Heart left ventricle (tissue), 16 donors: Measurements from ENCODE around the gene PGGHG. TPM values are rescaled to one million over a fixed set of nuclear protein-coding genes. Genes with fewer than 3 reads are reported as not detected.
"Not testable (repeated sequence)": the region's sequence is repeated elsewhere in the genome, so short reads cannot be mapped to it uniquely, and the experiment has no call there.

ENCODE experiments used
- ATAC-seq, 4 donors: fragments of 200-7000 bp; cut with Tn5 transposase; one replicate each; pipeline ENCODE4 v1.9.1; 2020 to 2022; ENCODE audit warnings: moderate library complexity in 4 of 4, mild to moderate bottlenecking in 3 of 4, moderate number of reproducible peaks in 1 of 4
- DNase-seq, 5 donors: peaks; one replicate each; pipeline ENCODE4 v3.0.0-alpha.2; 2020
- H3K27ac ChIP-seq, 12 donors: fragments of 200-600 bp; sonication (generic) in 4 of 12; one replicate each; pipeline versions ENCODE4 v1.5.0 to v1.8.0; 2016 to 2022; ENCODE audit warnings: mild to moderate bottlenecking in 2 of 12
- H3K27me3 ChIP-seq, 9 donors: fragments of 200-600 bp; sonication (generic) in 2 of 9; one replicate each; pipeline versions ENCODE4 v1.5.1 to v1.8.0; 2016 to 2022; ENCODE audit warnings: mild to moderate bottlenecking in 3 of 9
- H3K36me3 ChIP-seq, 9 donors: fragments of 200-600 bp; sonication (generic) in 2 of 9; one replicate each; pipeline versions ENCODE4 v1.5.0 to v1.8.0; 2018 to 2022; ENCODE audit warnings: mild to moderate bottlenecking in 2 of 9
- H3K4me1 ChIP-seq, 12 donors: fragments of 200-600 bp; sonication (generic) in 4 of 12; one replicate each; pipeline versions ENCODE4 v1.5.0 to v1.8.0; 2016 to 2022; ENCODE audit warnings: mild to moderate bottlenecking in 3 of 12
- H3K4me3 ChIP-seq, 12 donors: fragments of 200-600 bp; sonication (generic) in 4 of 12; one replicate each; pipeline versions ENCODE4 v1.5.0 to v1.8.0; 2017 to 2022; ENCODE audit warnings: mild to moderate bottlenecking in 9 of 12, moderate library complexity in 4 of 12
- H3K9me3 ChIP-seq, 12 donors: fragments of 200-600 bp; sonication (generic) in 4 of 12; one replicate each; pipeline versions ENCODE4 v1.5.0 to v1.8.0; 2016 to 2022; ENCODE audit warnings: mild to moderate bottlenecking in 1 of 12
- POLR2A ChIP-seq, 2 donors: fragments of 450-650 bp; IDR thresholded peaks; one replicate each; pipeline ENCODE4 v1.6.1; 2017; ENCODE audit warnings: antibody characterized with exemption in 2 of 2, mild to moderate bottlenecking in 2 of 2, moderate library complexity in 2 of 2
- WGBS, 4 donors: extraction: QIAGEN DNeasy Blood & Tissue Kit in 2 of 4; methylation state at CpG; one replicate each; pipeline versions ENCODE4 v1.1.5 to v1.1.7; 2013 to 2018; 5-methylcytosine and 5-hydroxymethylcytosine counted together
- intact Hi-C, 10 donors: fragments of 100-400 bp; cut with DNase I; formaldehyde crosslinking; loops; one replicate each; pipeline versions ENCODE4 v1.11.1 to v1.14.2; 2022
- polyA plus RNA-seq, 2 donors: library from polyadenylated mRNA; stranded (reverse); fragments of 200-250 nt; gene quantifications; one replicate each; pipeline ENCODE4 v1.2.3, GENCODE V29; 2013
- total RNA-seq, 9 donors: library from RNA; depleted of rRNA in 2 of 9; stranded (reverse); fragments of >200 nt in 2 of 9; fragmentation: NEBNext Ultra II Directional in 3 of 9; extraction: Animal tissue kit (Norgen Biotek cat#: 25700) in 3 of 9; gene quantifications; one replicate each; pipeline versions ENCODE4 v1.1.0 to v1.2.4, GENCODE V29; 2016 to 2023
- TF ChIP-seq, protein P1 (sequence below), 12 donors: fragments of 200-600 bp; sonication (generic) in 4 of 12; IDR thresholded peaks; one replicate each; pipeline versions ENCODE4 v1.5.0 to v1.8.0; 2018 to 2022; ENCODE audit warnings: antibody characterized with exemption in 12 of 12, mild to moderate bottlenecking in 5 of 12
- donor health status: ischemic (EF 13 %, LVEDD 7.1; RV severe dilation, severe dysfunction).
- donor health status: healthy with polysubstance abuse.
- donor health status: DM: no; HTN: yes; CAD: no.
- donor health status: DM: no; HTN: no; CAD: no.
- donor health status: ischemic (EF 25% LVEDD 6.9; RV normal size, moderate dysfunction).
- donor health status: ischemic (EF 25% LVEDD 5.7; RV mildly dilated, moderate dysfunction).
- donor health status: healthy.
- donor health status: DM: yes; HTN: yes; CAD: no.
- donor health status: ischemic (EF 35%, LVEDD 5.7; RV mildly dilated, moderate dysfunction).
- donor health status: nonischemic (EF 11% LVEDD 7.7; RV severe dilation, severe dysfunction).
- donor health status: DM: yes; HTN: yes; CAD: no.
- donor health status: PGD.
- donor health status: ischemic (EF 29% LVEDD 5.4; RV normal size, mild dysfunction).
- donor health status: nonischemic (EF 23%, LVEDD 6.1; RV moderate dilation, normal function).

The PGGHG gene
- total and polyA plus RNA-seq, 11 donors: 4.5 to 15.7 (median 6.4) TPM

- DNase-seq (peak in 1 of 5 donors; percentile 8), ATAC-seq (no peak)
- intact Hi-C loops: loop anchor here in 1 of 10 donors (5.0 kb wide), 1 partner anchor 37 kb away; no protein-coding TSS in a partner anchor
- 32 to 50% (median 45%) methylated on average over 7 to 9 of the region's 9 CpGs for WGBS, 4 donors
- Histone ChIP-seq H3K36me3 (peaks cover 0 to 20% (median 0%) of the 10 kb centered on the region in 9 donors), H3K27me3 (peaks cover 0 to 22% (median 7%) of the 10 kb centered on the region in 9 donors), H3K9me3 (no peaks in the 10 kb centered on the region), H3K27ac (peak overlapping the region; percentile 85 to 98 (median 92)), H3K4me3 (peak overlapping the region; percentile 28 to 89 (median 72)), H3K4me1 (peaks cover 4 to 44% (median 23%) of the 10 kb centered on the region in 12 donors)
- TF ChIP-seq, protein P1, sequence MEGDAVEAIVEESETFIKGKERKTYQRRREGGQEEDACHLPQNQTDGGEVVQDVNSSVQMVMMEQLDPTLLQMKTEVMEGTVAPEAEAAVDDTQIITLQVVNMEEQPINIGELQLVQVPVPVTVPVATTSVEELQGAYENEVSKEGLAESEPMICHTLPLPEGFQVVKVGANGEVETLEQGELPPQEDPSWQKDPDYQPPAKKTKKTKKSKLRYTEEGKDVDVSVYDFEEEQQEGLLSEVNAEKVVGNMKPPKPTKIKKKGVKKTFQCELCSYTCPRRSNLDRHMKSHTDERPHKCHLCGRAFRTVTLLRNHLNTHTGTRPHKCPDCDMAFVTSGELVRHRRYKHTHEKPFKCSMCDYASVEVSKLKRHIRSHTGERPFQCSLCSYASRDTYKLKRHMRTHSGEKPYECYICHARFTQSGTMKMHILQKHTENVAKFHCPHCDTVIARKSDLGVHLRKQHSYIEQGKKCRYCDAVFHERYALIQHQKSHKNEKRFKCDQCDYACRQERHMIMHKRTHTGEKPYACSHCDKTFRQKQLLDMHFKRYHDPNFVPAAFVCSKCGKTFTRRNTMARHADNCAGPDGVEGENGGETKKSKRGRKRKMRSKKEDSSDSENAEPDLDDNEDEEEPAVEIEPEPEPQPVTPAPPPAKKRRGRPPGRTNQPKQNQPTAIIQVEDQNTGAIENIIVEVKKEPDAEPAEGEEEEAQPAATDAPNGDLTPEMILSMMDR (IDR thresholded peaks at IDR 0.05): no peak
- no peak for TF ChIP-seq POLR2A (IDR thresholded peaks at IDR 0.05)
Observed at GRCh38 chr11:315051-315481, 26.1 kb downstream of the PGGHG start.

GRCh38 chr11:315516-315994 lies 26.6 kb downstream of the PGGHG start:
- TF ChIP-seq POLR2A (IDR thresholded peaks at IDR 0.05): no peak
- TF ChIP-seq, protein P1 (IDR thresholded peaks at IDR 0.05): no peak
- H3K27me3 ChIP-seq: peaks cover 0 to 22% (median 7%) of the 10 kb centered on the region in 9 donors
- H3K36me3 ChIP-seq: peaks cover 0 to 20% (median 0%) of the 10 kb centered on the region in 9 donors
- 0 to 23% (median 21%) methylated on average over 5 to 32 of the region's 32 CpGs for WGBS, 4 donors
- H3K27ac ChIP-seq: peak overlapping the region; percentile 85 to 98 (median 92)
- intact Hi-C loops: loop anchor here in 1 of 10 donors (5.0 kb wide), 1 partner anchor 37 kb away; no protein-coding TSS in a partner anchor
- peaks cover 4 to 44% (median 23%) of the 10 kb centered on the region in 12 donors for H3K4me1 ChIP-seq
- H3K9me3 ChIP-seq: no peaks in the 10 kb centered on the region
- DNase-seq: peak in 3 of 5 donors; percentile 15 to 26 (median 24)
- peak overlapping the region; percentile 28 to 89 (median 72) for H3K4me3 ChIP-seq
- ATAC-seq: no peak

DNA sequence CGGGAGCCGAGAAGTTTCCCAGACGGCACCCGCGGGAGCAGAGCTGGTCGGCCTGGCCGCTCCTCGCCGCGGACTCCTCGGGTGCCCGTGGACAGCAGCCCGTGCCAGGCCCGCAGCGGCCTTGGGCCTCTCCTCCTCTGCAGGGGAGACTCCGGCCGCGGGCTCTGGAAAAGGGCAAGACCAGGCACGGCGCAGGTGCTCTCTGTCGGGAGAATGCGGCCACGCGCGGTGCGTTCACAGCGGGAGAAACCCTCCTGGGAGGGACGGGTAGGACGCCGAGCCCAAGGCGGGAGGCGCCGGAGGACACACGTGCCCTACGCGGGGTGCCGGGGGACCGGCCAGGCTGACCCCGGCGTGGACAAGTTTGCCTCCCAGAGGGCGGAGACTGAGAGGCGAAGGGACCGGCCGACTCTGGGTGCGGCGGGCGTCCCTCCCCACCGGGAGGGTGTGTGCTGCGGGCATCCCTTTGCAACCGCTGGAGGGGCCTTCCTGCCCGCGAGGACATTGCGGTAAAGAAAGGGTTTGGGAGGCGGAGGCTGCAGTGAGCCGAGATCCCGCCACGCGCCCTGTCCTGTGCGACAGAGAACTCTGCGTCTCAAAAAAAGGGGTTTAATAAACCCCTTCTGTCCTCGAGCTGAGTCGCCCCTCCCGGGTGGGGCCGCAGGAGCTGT lies 27.2 kb downstream of the PGGHG start:
- H3K36me3 ChIP-seq: peaks cover 0 to 20% (median 0%) of the 10 kb centered on the region in 9 donors
- 5 to 34% (median 10%) methylated on average over 43 to 64 of the region's 64 CpGs for WGBS, 4 donors
- H3K27ac ChIP-seq: peak overlapping the region; percentile 85 to 98 (median 92)
- H3K9me3 ChIP-seq: no peaks in the 10 kb centered on the region
- H3K4me1 ChIP-seq: peaks cover 4 to 44% (median 23%) of the 10 kb centered on the region in 12 donors
- intact Hi-C loops: loop anchor here in 1 of 10 donors (5.0 kb wide), 1 partner anchor 36 kb away; no protein-coding TSS in a partner anchor
- DNase-seq: peak; percentile 51 to 82 (median 65)
- H3K4me3 ChIP-seq: peak overlapping the region; percentile 28 to 89 (median 72)
- H3K27me3 ChIP-seq: peaks cover 0 to 22% (median 7%) of the 10 kb centered on the region in 9 donors
- peak in 1 of 4 donors; percentile 3 for ATAC-seq
- TF ChIP-seq POLR2A (IDR thresholded peaks at IDR 0.05): peak in 1 of 2 donors; percentile 46
- TF ChIP-seq, protein P1 (IDR thresholded peaks at IDR 0.05): no peak

DNA sequence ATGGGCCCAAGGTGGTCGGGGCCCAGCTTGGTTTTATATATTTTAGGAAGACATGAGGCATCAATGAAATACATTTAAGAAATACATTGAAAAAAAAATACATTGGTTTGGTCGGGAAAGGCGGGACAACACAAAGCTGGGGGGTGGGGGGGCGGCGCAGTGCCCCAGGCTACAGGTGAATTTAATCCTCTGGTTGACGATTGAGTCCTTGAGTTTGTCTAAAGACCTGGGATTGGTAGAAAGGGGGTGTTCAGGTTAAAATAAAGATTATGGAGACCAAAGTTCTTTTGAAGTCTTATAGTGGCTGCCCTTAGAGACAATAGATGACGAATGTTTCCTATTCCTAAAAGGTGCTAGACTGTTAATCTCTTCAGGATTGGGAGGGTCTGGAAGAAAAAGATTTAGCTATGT lies 28.0 kb downstream of the PGGHG start:
- H3K27ac ChIP-seq: peak overlapping the region; percentile 85 to 98 (median 92)
- peaks cover 4 to 42% (median 21%) of the 10 kb centered on the region in 12 donors for H3K4me1 ChIP-seq
- no peak for ATAC-seq
- 32 to 48% (median 44%) methylated on average over 7 of the region's 7 CpGs for WGBS, 4 donors
- peak overlapping the region in 11 of 12 donors; percentile 28 to 89 (median 72) for H3K4me3 ChIP-seq
- H3K27me3 ChIP-seq: peaks cover 0 to 22% (median 7%) of the 10 kb centered on the region in 9 donors
- H3K36me3 ChIP-seq: peaks cover 0 to 20% (median 0%) of the 10 kb centered on the region in 9 donors
- H3K9me3 ChIP-seq: no peaks in the 10 kb centered on the region
- intact Hi-C loops: loop anchor here in 1 of 10 donors (5.0 kb wide), 1 partner anchor 35 kb away; no protein-coding TSS in a partner anchor
- no peak for TF ChIP-seq POLR2A (IDR thresholded peaks at IDR 0.05)
- TF ChIP-seq, protein P1 (IDR thresholded peaks at IDR 0.05): no peak
- no peak for DNase-seq

- ATAC-seq (peak in 2 of 4 donors; percentile 0 to 1), DNase-seq (peak in 1 of 5 donors; percentile 17)
- intact Hi-C loops: loop anchor here in 1 of 10 donors (5.0 kb wide), 1 partner anchor 34 kb away; no protein-coding TSS in a partner anchor
Observed at GRCh38 chr11:317668-318404, 28.9 kb downstream of the PGGHG start.

More at GRCh38 chr11:317668-318404, 28.9 kb downstream of the PGGHG start:
- peaks cover 4 to 33% (median 15%) of the 10 kb centered on the region in 12 donors for H3K4me1 ChIP-seq
- H3K4me3 ChIP-seq: peak overlapping the region in 10 of 12 donors; percentile 38 to 89 (median 74)
- peaks cover 0 to 22% (median 7%) of the 10 kb centered on the region in 9 donors for H3K27me3 ChIP-seq
- 18 to 60% (median 28%) methylated on average over 6 to 16 of the region's 30 CpGs for WGBS, 4 donors
- not testable (repeated sequence) for H3K9me3 ChIP-seq
- H3K36me3 ChIP-seq: peaks cover 0 to 20% (median 0%) of the 10 kb centered on the region in 9 donors
- H3K27ac ChIP-seq: peak overlapping the region; percentile 85 to 98 (median 92)
